ENCODE data around the gene RAD51B.
"Not testable (repeated sequence)": the region's sequence is repeated elsewhere in the genome, so short reads cannot be mapped to it uniquely, and the experiment has no call there.

The RAD51B gene

GRCh38 chr14:68255693-68256178, 436.2 kb downstream of the RAD51B start:
- peaks cover 77% of the 10 kb centered on the region for H3K4me1 Mint-ChIP-seq
- H3K36me3 Mint-ChIP-seq, result no peaks in the 10 kb centered on the region
- no peaks in the 10 kb centered on the region for H3K27me3 Mint-ChIP-seq
- no peak overlapping the region for H3K4me3 Mint-ChIP-seq
- H3K27ac Mint-ChIP-seq, result no peak overlapping the region
- H3K9me3 Mint-ChIP-seq, result peaks cover 6% of the 10 kb centered on the region

- Mint-ChIP-seq H3K9me3 (peaks cover 6% of the 10 kb centered on the region), H3K27me3 (no peaks in the 10 kb centered on the region), H3K4me3 (no peak overlapping the region), H3K4me1 (peaks cover 85% of the 10 kb centered on the region), H3K36me3 (no peaks in the 10 kb centered on the region), H3K27ac (peak overlapping the region; percentile 12)
Measured at GRCh38 chr14:68257969-68258368, 438.4 kb downstream of the RAD51B start.

GRCh38 chr14:68258995-68259394, 439.4 kb downstream of the RAD51B start:
- peak overlapping the region; percentile 17 for H3K4me3 Mint-ChIP-seq
- H3K9me3 Mint-ChIP-seq, H3K27me3 Mint-ChIP-seq, H3K36me3 Mint-ChIP-seq: not testable (repeated sequence)
- H3K4me1 Mint-ChIP-seq, result peaks cover 92% of the 10 kb centered on the region
- H3K27ac Mint-ChIP-seq, result peak overlapping the region; percentile 55

DNA sequence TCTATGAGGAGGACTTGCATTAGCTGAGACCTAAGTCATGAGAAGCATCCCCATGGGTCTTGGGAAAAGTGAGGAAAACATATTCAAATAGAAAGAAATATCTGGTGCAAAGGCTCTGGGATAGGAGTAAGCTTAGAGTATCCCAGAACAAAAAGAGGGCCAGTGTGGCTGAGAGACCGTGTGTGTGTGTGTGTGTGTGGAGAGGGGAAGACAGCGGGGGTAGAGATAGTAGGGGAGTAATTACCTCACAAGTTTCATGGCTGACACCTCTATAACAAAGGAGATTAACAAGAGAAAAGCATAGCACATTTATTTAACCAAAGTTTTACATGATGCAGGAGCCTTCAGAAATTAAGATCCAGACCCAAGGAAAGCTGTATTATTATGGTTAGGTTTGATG, 440.5 kb downstream of the RAD51B start:
- Mint-ChIP-seq H3K36me3 (no peaks in the 10 kb centered on the region), H3K4me1 (peaks cover 88% of the 10 kb centered on the region), H3K4me3 (no peak overlapping the region), H3K9me3 (peaks cover 6% of the 10 kb centered on the region), H3K27ac (peak overlapping the region; percentile 56), H3K27me3 (no peaks in the 10 kb centered on the region)

DNA sequence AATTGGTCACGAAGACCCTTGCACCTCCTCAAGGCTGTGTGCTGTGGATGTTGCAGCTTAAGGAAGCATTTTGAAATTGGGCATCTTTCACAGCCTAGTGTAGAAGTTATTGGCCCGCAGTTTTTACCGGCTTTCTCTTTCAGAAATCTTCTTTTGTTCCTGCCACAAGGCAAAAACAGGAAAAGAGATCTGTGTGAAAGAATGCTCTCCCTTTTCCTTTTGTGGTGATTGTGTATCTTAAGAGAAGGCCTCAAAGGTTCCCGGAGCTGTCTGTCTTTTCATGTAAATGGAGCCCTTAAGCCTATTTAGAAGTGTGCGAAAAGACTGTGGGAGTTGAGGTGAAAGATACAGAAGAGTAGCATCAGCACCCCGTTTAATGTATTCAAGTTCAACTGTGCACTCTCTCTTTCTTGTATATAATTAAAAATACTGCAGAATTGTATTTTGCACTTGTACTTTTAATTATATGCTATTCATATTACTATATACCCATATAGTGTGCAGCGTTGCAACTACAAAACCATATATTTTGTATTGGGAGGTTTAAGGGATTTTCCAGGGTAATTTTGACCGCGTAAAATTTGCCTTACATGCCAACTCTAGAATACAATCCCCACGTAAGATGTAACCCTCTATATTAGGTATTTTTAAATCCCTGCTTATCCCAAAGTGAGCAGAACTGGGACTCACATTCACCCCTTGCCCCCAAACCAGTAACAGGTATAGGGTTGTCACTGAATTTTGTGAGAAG, 441.7 kb downstream of the RAD51B start:
- Mint-ChIP-seq H3K36me3 (no peaks in the 10 kb centered on the region), H3K27me3 (no peaks in the 10 kb centered on the region), H3K27ac (peak overlapping the region; percentile 82), H3K4me3 (peak overlapping the region; percentile 62), H3K9me3 (peaks cover 6% of the 10 kb centered on the region), H3K4me1 (peaks cover 76% of the 10 kb centered on the region)

- H3K27ac Mint-ChIP-seq, result peak overlapping the region; percentile 61
- H3K27me3 Mint-ChIP-seq, result no peaks in the 10 kb centered on the region
- H3K4me1 Mint-ChIP-seq, result peaks cover 73% of the 10 kb centered on the region
- H3K4me3 Mint-ChIP-seq, result peak overlapping the region; percentile 33
- H3K36me3 Mint-ChIP-seq, result no peaks in the 10 kb centered on the region
- H3K9me3 Mint-ChIP-seq, result peaks cover 6% of the 10 kb centered on the region
Measured at GRCh38 chr14:68262567-68262966, 443.0 kb downstream of the RAD51B start.

- peaks cover 74% of the 10 kb centered on the region for H3K4me1 Mint-ChIP-seq
- H3K27ac Mint-ChIP-seq, result no peak overlapping the region
- no peaks in the 10 kb centered on the region for H3K36me3 Mint-ChIP-seq
Measured at GRCh38 chr14:68263563-68264259, 444.1 kb downstream of the RAD51B start.

GRCh38 chr14:68264260-68264569, 444.6 kb downstream of the RAD51B start:
- no peaks in the 10 kb centered on the region for H3K9me3 Mint-ChIP-seq
- no peaks in the 10 kb centered on the region for H3K36me3 Mint-ChIP-seq
- H3K27ac Mint-ChIP-seq, result no peak overlapping the region

More at GRCh38 chr14:68263563-68264259, 444.1 kb downstream of the RAD51B start:
- H3K27me3 Mint-ChIP-seq, result no peaks in the 10 kb centered on the region
- H3K9me3 Mint-ChIP-seq, result peaks cover 2% of the 10 kb centered on the region
- no peak overlapping the region for H3K4me3 Mint-ChIP-seq

GRCh38 chr14:68266998-68267397, 447.4 kb downstream of the RAD51B start:
- peak overlapping the region; percentile 14 for H3K27ac Mint-ChIP-seq
- no peaks in the 10 kb centered on the region for H3K9me3 Mint-ChIP-seq
- no peaks in the 10 kb centered on the region for H3K36me3 Mint-ChIP-seq
- no peaks in the 10 kb centered on the region for H3K27me3 Mint-ChIP-seq
- peaks cover 74% of the 10 kb centered on the region for H3K4me1 Mint-ChIP-seq
- H3K4me3 Mint-ChIP-seq, result no peak overlapping the region

More at GRCh38 chr14:68264260-68264569, 444.6 kb downstream of the RAD51B start:
- Mint-ChIP-seq H3K4me3 (no peak overlapping the region), H3K27me3 (no peaks in the 10 kb centered on the region), H3K4me1 (peaks cover 74% of the 10 kb centered on the region)

DNA sequence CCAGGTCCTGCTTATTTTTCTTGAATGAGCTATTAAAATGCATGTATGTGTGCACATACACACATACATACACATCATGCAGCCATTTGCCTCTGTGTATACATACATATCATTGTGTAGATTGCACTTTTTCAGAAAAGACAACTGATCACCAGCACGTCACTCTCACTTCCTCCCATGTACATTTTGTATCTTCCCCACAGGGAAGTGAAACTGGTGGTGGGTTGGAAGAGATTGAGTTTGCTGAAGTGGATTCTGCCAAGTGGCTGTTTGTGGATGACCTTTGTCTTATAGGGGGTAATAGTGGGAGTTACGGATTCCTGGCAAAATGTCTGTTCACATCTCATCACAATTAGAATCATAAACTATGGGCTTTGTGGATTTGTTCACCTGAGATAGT, 448.6 kb downstream of the RAD51B start:
- Mint-ChIP-seq H3K36me3 (no peaks in the 10 kb centered on the region), H3K27ac (peak overlapping the region; percentile 76), H3K4me1 (peaks cover 69% of the 10 kb centered on the region), H3K27me3 (no peaks in the 10 kb centered on the region), H3K9me3 (no peaks in the 10 kb centered on the region), H3K4me3 (peak overlapping the region; percentile 3)

GRCh38 chr14:68268719-68269118, 449.1 kb downstream of the RAD51B start:
- Mint-ChIP-seq H3K36me3 (no peaks in the 10 kb centered on the region), H3K27me3 (no peaks in the 10 kb centered on the region), H3K4me3 (peak overlapping the region; percentile 3), H3K27ac (peak overlapping the region; percentile 76), H3K9me3 (no peaks in the 10 kb centered on the region), H3K4me1 (peaks cover 68% of the 10 kb centered on the region)

DNA sequence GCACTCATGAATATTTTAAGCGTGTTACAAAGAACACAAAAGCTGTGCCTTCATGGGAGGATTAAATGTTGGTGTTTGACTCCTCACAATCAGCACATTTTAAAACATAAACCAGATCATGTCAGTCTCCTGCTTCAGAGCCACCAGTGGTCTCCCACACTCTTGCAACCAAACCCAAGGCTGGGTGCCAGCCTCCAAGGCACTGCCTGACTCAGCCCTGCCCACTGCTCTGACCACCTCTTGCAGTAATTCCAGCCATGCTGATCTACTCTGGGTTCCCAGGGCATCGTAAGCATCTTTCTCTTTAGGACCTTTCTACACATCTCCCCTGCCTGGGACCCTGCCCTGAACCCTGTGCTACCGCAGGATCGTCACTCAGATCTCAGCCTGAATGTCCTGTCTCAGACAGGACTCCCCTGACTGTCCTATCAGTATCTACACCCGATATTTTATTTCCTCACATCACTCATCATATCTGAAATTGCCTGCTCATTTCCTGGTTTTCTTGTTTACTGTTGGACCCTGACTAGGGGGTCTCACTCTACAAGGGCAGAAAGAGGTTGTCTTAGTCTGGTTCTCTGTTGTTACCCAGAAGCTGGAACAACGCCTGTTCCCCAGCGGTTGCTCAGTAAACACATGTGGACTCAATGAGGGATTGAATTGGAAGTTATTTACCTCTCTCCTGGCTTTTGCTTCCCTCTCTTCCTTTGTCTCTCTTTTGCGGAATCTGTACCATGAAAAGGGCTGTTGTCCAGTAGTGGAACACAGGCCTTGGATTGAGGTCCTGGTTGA, 449.8 kb downstream of the RAD51B start:
- H3K27ac Mint-ChIP-seq, result peak overlapping the region; percentile 20
- H3K4me1 Mint-ChIP-seq, result peaks cover 68% of the 10 kb centered on the region
- no peaks in the 10 kb centered on the region for H3K36me3 Mint-ChIP-seq

DNA sequence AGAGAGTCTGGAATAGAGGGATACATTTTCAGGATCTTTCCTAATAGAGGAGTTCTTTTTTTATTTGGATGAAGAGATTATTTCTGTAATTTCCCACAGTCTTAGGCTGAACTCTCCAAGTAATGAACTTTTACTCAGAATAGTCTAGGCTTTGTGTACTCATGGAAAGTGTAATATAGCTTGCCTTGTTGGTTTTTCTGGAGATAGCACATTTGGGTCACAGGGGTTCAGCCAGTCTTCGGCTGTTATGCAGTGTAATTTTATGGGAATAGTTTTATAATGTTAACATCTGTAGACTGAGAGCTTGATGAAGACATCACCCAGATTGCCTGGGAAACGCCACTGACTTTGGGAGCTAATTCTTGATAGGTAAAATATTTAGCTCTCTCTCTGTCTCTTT, 450.8 kb downstream of the RAD51B start:
- H3K9me3 Mint-ChIP-seq, result no peaks in the 10 kb centered on the region
- no peaks in the 10 kb centered on the region for H3K36me3 Mint-ChIP-seq
- H3K27ac Mint-ChIP-seq, result peak overlapping the region; percentile 20
- no peak overlapping the region for H3K4me3 Mint-ChIP-seq
- H3K4me1 Mint-ChIP-seq, result peaks cover 74% of the 10 kb centered on the region
- no peaks in the 10 kb centered on the region for H3K27me3 Mint-ChIP-seq

More for the DNA sequence above, 449.8 kb downstream of the RAD51B start:
- Mint-ChIP-seq H3K27me3 (no peaks in the 10 kb centered on the region), H3K4me3 (peak overlapping the region; percentile 3), H3K9me3 (no peaks in the 10 kb centered on the region)

GRCh38 chr14:68271913-68272391, 452.4 kb downstream of the RAD51B start:
- Mint-ChIP-seq H3K27ac (no peak overlapping the region), H3K36me3 (no peaks in the 10 kb centered on the region), H3K4me3 (peak overlapping the region; percentile 24), H3K9me3 (no peaks in the 10 kb centered on the region), H3K4me1 (peaks cover 90% of the 10 kb centered on the region), H3K27me3 (no peaks in the 10 kb centered on the region)

- no peaks in the 10 kb centered on the region for H3K9me3 Mint-ChIP-seq
- no peaks in the 10 kb centered on the region for H3K36me3 Mint-ChIP-seq
- no peak overlapping the region for H3K27ac Mint-ChIP-seq
- peaks cover 77% of the 10 kb centered on the region for H3K4me1 Mint-ChIP-seq
- no peaks in the 10 kb centered on the region for H3K27me3 Mint-ChIP-seq
- no peak overlapping the region for H3K4me3 Mint-ChIP-seq
Measured at GRCh38 chr14:68273413-68273812, 453.8 kb downstream of the RAD51B start.
